GM18499 (cell line): ENCODE measurements around the gene CFAP47.
"Not testable (repeated sequence)": the region's sequence is repeated elsewhere in the genome, so short reads cannot be mapped to it uniquely, and the experiment has no call there.

ENCODE experiments used
- ATAC-seq: cut with Tn5 transposase; IDR thresholded peaks from one replicate; pipeline ENCODE4 v1.9.1; 2021; ENCODE audit warnings: moderate number of reproducible peaks; ENCODE audit not compliant: insufficient read depth, unreplicated experiment

The CFAP47 gene

DNA sequence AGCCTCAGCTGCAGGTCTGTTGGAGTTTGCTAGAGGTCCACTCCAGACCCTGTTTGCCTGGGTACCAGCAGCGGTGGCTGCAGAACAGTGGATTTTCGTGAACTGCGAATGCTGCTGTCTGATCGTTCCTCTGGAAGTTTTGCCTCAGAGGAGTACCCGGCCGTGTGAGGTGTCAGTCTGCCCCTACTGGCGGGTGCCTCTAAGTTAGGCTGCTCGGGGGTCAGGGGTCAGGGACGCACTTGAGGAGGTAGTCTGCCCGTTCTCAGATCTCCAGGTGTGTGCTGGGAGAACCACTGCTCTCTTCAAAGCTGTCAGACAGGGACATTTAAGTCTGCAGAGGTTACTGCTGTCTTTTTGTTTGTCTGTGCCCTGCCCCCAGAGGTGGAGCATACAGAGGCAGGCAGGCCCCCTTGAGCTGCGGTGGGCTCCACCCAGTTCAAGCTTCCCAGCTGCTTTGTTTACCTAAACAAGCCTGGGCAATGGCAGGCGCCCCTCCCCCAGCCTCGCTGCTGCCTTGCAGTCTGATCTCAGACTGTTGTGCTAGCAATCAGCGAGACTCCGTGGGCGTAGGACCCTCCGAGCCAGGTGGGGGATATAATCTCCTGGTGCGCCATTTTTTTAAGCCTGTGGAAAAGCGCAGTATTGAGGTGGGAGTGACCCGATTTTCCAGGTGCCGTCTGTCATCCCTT, 315.4 kb downstream of the CFAP47 start:
- not testable (repeated sequence) for ATAC-seq

DNA sequence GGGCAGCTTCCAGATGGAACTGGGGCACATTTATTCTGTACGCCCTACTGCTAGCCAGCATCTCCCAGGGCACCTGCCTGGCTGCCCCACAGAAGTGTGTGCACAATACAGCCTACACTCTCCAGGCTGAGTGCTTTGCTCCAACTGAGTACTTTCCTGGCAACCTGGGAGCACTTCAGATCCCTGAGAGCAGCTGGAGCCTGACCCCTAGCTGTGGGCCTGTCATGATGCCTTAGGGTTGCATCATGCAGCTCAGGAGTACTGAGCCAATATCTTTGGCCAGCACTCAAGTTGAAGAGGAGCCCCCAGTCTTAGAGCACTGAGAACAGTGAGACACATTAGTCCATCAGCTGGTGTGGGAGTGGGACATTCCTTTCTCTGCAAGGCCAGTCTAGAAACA, 321.9 kb downstream of the CFAP47 start:
- ATAC-seq, result no peak

DNA sequence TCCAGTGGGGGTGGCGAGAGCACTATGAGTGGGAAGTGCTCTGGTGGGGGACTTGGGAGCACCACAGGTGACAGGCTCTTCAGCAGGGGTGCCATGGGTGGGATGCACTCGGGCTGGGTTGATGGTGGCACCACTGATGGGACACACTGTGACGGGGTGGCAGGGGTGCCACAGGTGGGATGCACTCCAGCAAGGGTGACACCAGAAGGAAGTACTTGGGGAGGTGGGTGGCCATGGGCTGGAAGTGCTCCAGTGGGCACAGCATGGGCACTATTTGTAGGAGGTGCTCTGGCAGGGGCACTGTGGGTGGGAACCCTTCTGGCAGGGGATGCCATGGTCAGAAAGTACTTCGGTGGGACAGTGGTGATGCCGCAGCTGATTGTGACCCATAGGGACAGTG, 346.6 kb downstream of the CFAP47 start:
- no peak for ATAC-seq

DNA sequence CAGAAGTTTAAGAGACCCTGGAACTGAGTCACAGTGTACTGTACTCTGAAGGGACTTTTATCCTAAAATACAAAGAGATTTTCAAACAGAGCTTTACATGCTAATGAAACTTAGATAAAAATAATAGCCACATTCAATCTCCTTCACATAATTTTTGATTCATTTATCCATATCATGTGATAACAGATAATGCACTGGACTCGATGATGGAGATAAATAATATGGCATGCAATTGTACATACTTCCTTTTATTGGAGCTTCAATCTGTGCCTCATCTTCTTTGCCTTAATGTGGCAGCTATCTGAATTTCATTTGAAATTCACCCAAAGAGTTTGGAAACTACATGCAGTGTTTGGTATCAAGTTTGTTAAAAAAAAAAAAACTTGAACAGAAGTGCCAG, 390.6 kb downstream of the CFAP47 start:
- ATAC-seq, result no peak

DNA sequence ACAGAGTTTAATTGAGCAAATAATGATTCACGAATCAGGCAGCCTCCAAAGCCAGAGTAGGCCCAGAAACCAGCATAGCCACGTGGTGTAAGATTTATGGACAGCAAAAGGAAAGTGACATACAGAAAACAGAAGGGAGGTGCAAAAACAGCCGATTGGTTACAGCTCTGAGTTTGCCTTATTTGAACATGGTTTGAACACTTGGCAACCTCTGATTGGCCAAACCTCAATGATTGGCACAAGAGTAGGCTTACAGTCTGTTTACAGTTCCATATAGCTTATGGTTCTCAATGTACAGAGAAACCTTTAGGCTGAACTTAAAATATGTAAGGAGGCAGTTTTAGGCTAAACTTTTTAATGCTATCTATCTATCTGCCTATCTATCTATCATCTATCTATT, 394.8 kb downstream of the CFAP47 start:
- no peak for ATAC-seq

DNA sequence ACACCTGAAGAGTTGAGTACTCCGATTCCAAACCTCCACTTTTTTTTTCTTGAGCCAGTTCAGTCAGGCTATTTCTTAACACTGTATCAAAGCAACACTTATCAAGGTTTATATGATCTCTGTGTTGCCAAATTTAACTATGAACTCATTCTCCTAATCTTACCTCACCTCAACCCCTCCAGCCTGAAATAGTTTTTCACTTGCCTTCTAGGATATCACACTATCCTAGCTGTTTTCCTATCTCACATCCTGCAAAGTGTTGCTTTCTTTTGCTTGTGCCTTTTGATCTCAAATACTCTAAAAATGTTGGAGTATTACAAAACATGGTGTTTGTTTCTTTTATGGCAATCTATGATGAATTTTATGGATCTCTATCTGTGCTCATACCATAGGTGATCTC, 415.0 kb downstream of the CFAP47 start:
- no peak for ATAC-seq

DNA sequence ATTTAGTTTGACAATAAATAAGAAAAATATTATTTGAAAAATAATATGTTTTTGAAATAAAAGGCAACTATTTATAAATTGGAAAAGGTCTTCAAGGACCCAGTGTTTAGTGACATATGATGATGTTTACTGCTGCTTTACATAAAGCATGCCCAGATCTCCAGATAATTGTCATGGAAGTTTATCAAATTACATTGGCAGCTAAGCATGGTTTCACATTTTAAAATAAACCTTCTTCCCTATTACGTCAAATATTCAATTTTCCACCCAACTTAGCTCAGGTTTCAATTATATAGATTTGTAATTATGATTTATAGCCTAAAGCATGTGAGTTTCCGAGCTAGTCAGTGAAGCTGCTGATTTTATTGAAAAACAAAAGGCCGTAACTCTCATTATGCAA, 417.2 kb downstream of the CFAP47 start:
- no peak for ATAC-seq

DNA sequence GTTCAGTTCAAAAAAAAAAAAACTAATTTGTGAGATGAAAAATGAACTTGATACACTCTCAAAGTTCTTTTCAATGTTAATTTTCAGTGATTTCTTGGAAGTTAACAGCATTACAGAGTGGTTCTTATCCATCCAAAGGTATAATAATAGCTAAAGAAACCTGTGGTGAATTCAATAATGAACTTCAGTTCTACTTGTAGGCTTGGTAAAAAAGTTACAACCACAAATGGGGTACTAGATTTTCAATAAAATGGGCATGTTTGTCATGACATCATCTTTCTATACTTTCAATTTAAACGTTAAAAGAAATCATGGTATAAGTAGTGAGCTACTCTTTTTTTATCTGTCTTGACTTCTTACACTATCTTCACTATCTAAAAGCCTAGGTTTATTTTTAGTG, 424.8 kb downstream of the CFAP47 start:
- no peak for ATAC-seq

DNA sequence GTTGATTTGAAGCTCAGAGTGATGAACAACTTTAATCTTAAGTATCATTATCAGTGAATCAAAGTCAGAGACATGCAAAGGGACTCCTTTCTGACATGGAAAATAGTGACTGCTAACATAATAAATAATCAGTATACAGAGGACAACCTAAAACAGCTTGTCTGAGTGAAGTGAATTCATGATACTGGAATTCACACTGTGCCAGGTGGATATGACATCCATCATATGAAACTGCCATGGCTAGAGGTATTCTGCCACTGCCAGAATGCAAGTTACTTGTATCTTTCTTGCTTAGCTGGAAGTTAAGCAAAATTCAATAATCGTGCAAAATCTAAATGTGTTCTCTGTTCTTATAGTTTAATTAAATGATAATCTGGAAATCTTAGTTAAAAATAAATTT, 429.0 kb downstream of the CFAP47 start:
- no peak for ATAC-seq

DNA sequence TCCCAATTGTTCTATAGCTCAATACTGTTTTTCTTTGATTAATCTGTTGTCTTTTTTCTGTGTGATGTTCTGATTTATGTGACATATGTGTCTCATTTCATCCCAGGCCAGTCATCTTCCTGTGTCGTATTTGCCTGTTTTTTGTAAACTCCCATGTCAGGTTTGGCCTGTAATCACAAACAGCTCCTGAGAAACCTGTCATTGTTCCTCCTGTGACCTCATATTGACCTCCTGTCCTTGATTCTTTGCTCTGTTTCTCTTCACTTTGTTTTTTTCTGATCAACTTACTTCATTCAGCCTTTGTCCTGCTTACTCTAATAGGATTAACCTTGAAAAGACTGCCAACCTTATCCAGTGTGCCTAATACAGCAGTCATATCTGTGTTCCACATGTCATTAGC, 438.3 kb downstream of the CFAP47 start:
- ATAC-seq, result no peak

DNA sequence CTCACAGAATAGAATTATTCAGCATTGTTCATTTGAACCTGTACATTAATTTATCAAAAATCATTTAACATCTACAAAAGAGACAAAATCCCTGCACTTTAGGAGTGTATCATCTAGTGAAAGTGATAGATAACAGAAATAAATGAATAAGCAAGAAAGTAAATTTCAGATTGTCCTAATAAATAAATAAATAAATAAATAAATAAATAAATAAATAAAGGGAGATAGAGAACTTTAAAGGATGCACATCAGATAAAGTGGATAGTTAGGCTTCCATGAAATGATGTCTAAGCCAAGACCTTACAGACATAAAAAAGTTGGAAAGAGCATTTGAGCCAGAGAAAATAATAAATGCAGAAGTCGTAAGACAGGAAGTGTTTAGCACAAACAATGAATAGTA, 444.7 kb downstream of the CFAP47 start:
- ATAC-seq, result no peak

DNA sequence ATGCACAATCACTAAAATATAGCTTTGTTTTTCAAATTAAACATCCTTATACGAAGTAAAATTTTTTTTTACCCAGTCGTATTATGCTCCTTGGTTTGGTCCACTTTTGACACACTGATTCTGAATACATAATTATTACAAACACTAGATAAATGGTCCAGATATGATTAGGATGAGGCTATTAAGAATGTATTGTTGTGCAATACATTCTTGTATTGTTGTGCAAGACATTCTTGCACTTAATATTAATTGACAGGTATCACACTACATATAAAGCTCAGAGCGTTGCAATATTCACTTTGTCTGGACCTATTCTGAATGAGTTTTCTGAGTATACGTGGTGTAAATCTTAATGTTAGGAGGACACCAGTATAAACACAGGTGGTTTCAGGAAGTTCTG, 464.0 kb downstream of the CFAP47 start:
- no peak for ATAC-seq

DNA sequence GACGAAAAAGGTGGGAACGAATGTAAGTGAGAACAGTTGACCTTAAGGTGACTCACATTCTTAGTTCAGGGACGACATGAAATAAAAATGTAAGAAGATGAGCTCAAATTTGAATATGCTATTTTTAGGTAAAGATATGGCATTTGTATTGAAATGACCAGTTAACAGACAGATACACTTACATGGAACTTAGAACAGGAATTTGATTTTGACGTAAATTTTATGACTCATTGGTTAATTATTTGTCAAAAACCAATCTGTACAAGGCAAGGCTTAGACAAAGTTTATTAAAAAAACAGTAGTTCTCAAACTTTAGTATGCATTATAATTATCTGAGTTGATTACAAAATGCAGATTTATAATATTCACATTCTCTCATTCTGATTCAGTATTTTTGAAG, 469.4 kb downstream of the CFAP47 start:
- no peak for ATAC-seq

DNA sequence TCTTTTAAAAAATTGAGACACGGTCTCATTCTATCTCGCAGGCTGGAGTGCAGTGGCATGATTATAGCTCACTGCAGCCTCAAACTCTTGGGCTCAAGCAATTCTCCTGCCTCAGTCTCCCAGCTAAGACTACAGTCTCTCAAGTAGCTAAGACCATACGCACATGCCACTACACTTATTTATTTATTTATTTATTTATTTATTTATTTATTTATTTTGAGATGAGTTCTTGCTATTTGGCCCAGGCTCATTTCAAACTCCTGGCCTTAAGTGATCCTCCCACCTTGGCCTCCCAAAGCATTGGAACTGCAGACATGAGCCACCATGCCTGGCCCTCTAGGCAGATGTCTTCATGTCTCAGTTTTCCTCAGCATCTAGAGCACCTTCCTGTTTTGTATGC, 482.2 kb downstream of the CFAP47 start:
- no peak for ATAC-seq

DNA sequence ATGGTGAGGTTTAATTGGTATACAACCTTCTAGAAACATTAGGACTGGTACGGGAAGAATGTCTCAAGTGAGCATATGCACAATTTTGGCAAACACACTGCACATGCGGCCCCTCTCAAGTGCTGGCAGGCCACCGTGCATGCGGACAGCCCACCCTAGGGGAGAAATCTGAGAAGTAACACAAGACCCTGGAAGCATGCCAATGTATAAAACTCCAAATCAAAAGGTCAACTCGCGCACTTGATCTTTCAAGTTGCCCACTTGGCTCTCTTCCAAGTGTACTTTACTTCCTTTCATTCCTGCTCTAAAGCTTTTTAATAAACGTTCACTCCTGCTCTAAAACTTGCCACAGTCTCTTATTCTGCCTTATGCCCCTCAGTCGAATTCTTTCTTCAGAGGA, 488.3 kb downstream of the CFAP47 start:
- no peak for ATAC-seq

DNA sequence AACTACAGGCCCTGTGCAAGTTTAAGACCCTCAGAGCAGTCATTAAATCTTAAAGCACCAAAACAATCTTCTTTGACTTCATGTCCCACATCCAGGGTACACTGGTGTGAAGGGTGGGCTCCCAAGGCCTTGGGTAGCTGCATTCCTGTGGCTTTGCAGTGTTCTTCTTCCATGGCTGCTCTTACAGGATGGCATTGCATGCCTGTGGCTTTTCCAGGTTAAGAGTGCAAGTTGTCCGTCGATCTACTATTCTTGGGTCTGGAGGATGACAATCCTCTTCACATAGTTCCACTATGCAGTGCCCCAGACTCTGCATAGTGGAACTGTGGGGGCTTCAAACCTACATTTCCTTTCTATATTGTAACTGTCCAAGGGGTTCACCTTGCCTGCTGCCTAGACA, 494.5 kb downstream of the CFAP47 start:
- no peak for ATAC-seq

DNA sequence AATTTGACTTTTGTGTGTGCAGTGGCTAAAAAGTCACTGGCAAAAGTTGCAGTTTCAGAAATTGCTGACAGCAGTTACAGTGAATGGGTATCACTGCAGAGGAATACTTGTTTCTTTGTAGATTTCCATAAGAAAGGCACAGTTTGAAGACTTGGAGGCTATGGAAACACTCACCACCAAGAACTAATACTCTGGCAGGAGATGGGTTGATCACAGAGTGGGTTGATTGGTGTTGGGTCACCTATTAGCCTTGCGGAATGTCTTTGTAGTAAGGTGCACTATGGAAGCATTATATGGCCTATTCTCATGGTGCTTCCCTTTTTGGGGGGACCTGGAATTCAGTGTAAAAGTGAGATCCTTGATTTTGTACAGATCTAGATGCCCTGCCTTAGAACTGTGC, 502.8 kb downstream of the CFAP47 start:
- no peak for ATAC-seq

DNA sequence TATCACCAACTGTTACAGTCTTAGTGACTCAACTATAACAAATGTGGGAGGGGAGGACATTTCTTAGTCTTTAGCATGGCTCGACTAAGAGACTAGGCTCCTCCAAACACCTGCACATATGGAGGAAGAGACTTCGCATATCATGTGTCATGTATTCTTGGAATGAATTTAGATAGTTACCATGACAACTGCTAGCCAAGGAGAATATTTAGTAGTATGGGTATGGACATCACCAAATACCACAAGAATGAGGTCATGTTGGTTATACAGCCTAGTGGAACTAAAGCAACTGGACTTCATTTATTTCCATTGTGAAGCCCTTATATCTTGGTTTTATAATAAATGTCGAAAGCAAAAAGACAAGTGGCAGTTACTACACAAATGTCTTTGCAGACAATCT, 512.3 kb downstream of the CFAP47 start:
- no peak for ATAC-seq

DNA sequence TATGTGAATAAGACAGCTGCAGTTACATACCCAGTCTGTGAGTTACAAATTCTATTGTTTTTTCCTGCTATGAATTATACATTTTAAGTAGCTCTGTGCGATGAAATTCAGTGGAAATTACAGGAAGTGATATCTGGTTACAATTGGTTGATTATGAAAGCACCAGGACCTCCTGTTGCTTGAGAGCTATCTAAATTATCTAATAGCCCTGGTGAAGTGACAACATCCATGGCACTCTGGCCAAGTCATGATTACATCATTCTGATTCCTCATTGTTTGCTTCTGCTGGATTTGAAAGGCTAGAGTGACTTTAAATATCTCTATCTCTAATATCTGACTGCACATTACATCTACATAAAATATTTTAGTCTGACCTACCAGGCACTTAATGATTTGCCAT, 515.0 kb downstream of the CFAP47 start:
- ATAC-seq, result no peak
